Stimulated activated naive CD4-positive, alpha-beta T cell treated with Interleukin-2 at 50 U/mL for 16 hours (primary cell): ENCODE data around the gene PAQR8.

Experiments
- DNase-seq: peaks from one replicate; lab custom pipeline; 2025; lab: John Stamatoyannopoulos, UW

PAQR8 gene

GRCh38 chr6:52351879-52352238 lies 10.1 kb upstream of the PAQR8 start:
- no peak for DNase-seq

DNA sequence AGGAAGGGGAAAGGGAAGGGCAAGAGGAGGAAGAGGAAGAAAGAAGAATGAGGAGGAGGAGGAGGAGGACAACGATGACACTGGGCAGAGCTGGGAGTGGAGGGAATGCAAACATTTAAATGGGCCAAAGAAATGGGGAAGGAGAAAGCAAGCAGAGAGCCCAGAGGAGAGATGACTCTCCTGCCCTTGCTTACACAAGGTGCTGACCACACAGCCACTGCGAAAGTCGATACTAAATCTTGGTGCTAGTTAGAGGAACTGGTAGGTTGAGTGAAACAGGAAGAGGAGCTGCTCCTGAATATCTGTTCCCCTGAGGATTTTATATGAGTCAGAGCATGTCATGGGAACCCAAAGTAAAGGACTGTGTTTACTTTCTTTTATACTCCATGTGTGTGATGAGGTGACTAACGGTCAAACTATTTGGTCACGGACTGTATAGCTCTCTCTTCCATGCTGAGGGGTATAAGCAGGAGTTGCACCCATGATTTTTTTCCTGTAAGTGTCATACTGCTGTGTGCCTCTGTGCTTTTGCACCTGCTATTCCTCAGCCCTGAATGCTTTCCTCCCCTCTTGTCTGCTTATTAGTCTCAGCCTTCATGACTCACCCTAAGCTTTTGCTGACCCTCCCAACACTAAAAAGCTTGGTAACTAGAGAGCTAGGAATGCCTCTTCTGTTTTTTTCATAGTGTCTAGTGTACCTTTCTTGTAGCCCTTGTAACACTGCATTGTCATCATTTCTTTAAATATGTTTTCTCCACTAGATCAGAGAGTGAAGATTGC lies 9.5 kb upstream of the PAQR8 start:
- no peak for DNase-seq

- no peak for DNase-seq
Observed at GRCh38 chr6:52356017-52356416, 5.9 kb upstream of the PAQR8 start.

GRCh38 chr6:52359403-52359802 lies 2.5 kb upstream of the PAQR8 start:
- no peak for DNase-seq

DNA sequence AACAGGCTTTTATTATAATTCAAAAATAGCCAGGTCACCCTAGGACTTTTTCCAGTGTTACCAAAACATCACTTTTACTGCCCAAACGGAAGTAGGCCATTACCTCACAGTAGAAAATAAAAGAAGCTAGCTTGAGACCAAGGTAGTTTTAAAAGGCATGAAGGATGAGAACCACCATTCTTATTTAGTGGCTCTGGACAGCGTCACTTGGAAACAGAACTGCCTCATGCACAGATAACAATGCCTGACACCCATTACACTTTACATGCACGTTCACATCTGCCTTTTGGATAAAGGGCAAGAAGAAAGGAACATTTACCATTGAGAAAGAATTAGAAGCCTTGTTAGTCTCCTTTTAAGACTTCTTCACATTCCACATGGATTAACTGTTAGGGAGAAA lies 1.9 kb upstream of the PAQR8 start:
- no peak for DNase-seq

- DNase-seq, result no peak
Observed at GRCh38 chr6:52360601-52361413, 1.1 kb upstream of the PAQR8 start.

- peak; percentile 19 for DNase-seq
Observed at GRCh38 chr6:52361414-52361944, 472 bp upstream of the PAQR8 start.

DNA sequence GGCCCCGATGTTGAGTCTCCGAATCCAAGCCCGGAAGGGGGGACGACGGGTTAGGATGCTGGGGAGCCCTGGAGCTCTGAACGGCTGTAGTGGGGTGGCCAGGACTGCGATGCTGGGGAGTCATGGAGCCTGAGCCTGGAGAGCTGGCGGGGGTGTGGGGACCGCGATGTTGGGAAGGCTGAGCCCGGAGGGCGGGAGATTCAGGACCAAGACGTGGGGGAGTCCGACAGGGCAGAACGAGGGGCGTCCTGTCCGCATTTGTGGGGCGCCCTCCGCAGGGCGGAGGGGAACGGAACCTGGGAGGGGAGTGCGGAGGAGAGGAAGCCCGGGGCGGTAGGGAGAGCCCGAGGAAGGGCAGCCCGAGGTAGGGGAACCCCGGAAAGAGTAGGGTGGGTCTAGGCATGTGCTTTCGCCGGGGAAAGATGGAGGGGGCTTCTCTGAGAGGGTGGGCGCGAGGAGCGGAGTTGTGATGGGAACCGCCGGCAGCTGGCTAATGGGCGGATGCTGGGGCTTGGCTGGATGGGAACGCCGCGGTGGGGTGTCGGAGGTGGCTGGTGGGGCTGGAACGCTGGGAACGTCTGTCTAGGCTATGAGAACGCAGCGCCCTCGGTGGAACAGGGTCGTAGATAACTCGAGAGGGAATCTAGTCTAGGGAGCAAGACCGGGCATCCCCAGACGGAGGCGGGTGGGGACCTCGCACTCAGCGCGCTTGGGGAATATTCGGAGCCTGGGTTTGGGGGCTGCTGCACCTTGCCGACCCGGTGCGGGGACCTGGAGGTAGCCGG lies 684 bp downstream of the PAQR8 start:
- peak; percentile 33 for DNase-seq

GRCh38 chr6:52363228-52363867 lies 1.4 kb downstream of the PAQR8 start:
- DNase-seq, result no peak

DNA sequence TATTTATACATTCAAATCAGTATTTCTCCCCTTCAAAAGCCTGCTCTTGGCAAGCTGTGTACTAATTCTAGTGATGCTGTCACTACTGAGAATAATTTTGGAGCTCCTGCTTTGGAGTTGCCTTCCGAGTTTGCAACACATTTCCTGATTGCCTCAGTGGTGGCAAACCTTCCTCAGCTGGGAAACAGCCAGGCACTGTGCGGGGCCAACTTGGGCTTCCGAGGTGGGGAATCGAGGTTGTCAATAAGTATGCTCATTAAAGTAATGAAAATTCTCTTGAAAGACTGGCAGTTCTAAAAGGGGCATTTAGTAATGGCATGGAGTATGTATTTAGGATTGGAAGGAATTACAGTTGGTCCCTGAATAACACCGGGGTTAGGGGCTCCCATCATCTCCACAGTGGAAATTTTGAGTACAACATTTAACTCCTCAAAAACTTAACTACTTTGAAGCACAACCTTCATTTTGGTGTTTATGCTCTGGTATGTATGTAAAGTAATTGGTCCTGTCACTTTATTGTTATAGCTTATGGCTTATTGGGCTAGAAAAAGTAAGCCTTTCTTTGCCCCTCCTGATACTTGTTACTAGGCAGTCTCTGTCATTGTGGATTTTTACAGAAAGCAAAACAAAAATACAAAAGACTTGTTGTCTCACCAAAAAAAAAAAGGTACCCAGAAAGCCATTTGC lies 2.7 kb downstream of the PAQR8 start:
- DNase-seq, result no peak

GRCh38 chr6:52365317-52365716 lies 3.4 kb downstream of the PAQR8 start:
- DNase-seq, result no peak

- no peak for DNase-seq
Observed at GRCh38 chr6:52365866-52366540, 4.1 kb downstream of the PAQR8 start.

GRCh38 chr6:52368002-52368401 lies 6.1 kb downstream of the PAQR8 start:
- DNase-seq, result no peak

DNA sequence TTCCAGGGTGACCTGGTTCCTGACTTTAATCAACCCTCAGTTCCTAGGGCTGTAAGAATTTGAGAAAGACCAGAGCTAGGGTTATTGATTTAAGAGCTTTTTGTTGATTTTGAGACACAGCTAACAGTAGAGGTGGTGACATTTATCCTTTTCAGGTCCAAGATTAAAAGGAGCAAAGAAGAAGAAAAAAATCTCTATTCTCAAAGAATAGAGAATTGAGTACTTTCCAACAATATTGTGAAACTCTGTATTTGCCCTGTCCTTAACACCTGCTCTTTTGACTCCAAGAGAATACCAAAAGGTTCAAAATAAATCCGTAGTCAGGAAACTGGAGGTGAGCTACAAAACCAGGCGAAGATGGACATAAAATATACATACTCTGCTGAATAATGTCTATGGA lies 7.3 kb downstream of the PAQR8 start:
- no peak for DNase-seq

DNA sequence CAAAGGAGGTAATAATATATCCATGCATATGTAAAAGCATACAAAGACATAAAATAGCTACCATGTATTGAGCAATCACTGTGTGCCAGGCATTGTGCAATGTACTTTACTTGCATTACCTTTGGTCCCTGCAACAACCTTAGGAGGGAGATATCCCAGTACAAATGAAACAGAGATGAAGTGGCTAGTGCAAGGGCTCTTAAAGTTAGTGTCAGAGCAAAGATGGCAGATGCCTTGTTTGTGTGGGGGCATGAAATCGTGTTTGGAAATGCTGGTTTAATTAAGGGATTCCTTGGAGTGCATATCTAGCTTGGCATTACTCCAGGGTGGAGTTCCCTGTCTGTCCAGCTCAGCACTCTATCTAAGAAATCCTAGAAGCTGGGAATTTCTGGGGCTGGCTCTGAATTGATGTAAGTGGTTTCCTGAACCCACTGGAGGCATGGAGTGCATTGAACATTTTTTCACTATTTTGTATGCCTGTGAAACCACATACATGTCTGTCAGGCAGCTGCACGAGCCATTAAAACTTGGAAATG lies 9.8 kb downstream of the PAQR8 start:
- DNase-seq, result no peak

GRCh38 chr6:52373151-52373690 lies 11.3 kb downstream of the PAQR8 start:
- DNase-seq, result no peak

- no peak for DNase-seq
Observed at GRCh38 chr6:52374247-52374646, 12.3 kb downstream of the PAQR8 start.

GRCh38 chr6:52375780-52376556 lies 14.0 kb downstream of the PAQR8 start:
- no peak for DNase-seq

DNA sequence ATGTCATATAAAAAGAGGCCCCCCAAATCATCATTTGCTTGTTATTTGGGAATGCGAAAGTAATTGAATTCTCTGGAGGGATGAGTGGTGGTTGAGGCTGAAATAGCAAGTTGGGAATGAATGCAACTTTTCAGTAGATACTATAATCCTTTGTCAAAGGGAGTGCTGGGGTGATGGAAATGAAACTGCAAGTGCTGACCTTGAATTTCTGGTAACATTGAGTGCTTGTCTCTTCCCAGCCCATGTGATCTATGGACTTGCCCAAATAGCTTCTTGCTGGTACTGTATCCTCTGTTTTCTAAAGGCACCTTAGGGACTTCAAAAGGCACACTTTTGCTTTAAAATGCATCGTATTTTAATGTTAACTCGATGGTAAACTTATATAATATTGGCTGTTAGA lies 14.8 kb downstream of the PAQR8 start:
- DNase-seq, result no peak
